ENCODE data around the gene AMPD3. TPM values are rescaled to one million over a fixed set of nuclear protein-coding genes. Genes with fewer than 3 reads are reported as not detected.

Gene AMPD3
- polyA plus RNA-seq, 1 experiment = 19.6 TPM

- ChIA-PET POLR2A (interaction anchor here (1.2 to 2.0 kb wide), 3 partner anchors 12 to 166 kb away, joined by 5 to 10 read pairs (median 5); partner anchors contain the start of genes IRAG1 and RNF141), CTCF (interaction anchor here (1.5 kb wide), 1 partner anchor 14 kb away, joined by 16 read pairs; the partner anchor contains the start of gene RNF141)
- no peak overlapping the region; the same call in 1 of the 2 replicates for H3K4me3 ChIP-seq (ENCODE audit: low read depth, low read length)
- no peak for DNase-seq (ENCODE audit: low read depth, low spot score)
- H3K27me3 ChIP-seq (ENCODE audit: control insufficient read depth, insufficient read depth, low read length) = no peaks in the 10 kb centered on the region
- peak overlapping the region; percentile 66 for H3K27ac ChIP-seq (ENCODE audit: low read depth, low read length)
- no peak for TF ChIP-seq CTCF (IDR thresholded peaks at IDR 0.05; ENCODE audit: low read depth, low read length)
- no peaks in the 10 kb centered on the region for H3K9me3 ChIP-seq (ENCODE audit: control insufficient read depth, insufficient read depth, low read length)
Observed at GRCh38 chr11:10526974-10527918, 72.2 kb downstream of the AMPD3 start.

- ChIA-PET CTCF (interaction anchor here (1.5 kb wide), 1 partner anchor 13 kb away, joined by 16 read pairs; the partner anchor contains the start of gene RNF141), POLR2A (interaction anchor here (1.2 to 2.0 kb wide), 3 partner anchors 12 to 165 kb away, joined by 5 to 10 read pairs (median 5); partner anchors contain the start of genes IRAG1 and RNF141)
- no peak for DNase-seq (ENCODE audit: low read depth, low spot score)
Observed at GRCh38 chr11:10528121-10528520, 73.1 kb downstream of the AMPD3 start.

GRCh38 chr11:10529279-10529678 is 74.2 kb downstream of the AMPD3 start:
- Histone ChIP-seq H3K27ac (ENCODE audit: low read depth, low read length) (no peak overlapping the region), H3K4me3 (ENCODE audit: low read depth, low read length) (no peak overlapping the region), H3K27me3 (ENCODE audit: control insufficient read depth, insufficient read depth, low read length) (no peaks in the 10 kb centered on the region), H3K9me3 (ENCODE audit: control insufficient read depth, insufficient read depth, low read length) (no peaks in the 10 kb centered on the region)
- TF ChIP-seq CTCF (IDR thresholded peaks at IDR 0.05; ENCODE audit: low read depth, low read length) = no peak
- ChIA-PET CTCF (interaction anchor here (1.5 kb wide), 1 partner anchor 12 kb away, joined by 16 read pairs; the partner anchor contains the start of gene RNF141), POLR2A (no interaction called here)
- DNase-seq (ENCODE audit: low read depth, low spot score) = no peak

More at GRCh38 chr11:10528121-10528520, 73.1 kb downstream of the AMPD3 start:
- Histone ChIP-seq H3K27me3 (ENCODE audit: control insufficient read depth, insufficient read depth, low read length) (no peaks in the 10 kb centered on the region), H3K4me3 (ENCODE audit: low read depth, low read length) (no peak overlapping the region), H3K27ac (ENCODE audit: low read depth, low read length) (no peak overlapping the region), H3K9me3 (ENCODE audit: control insufficient read depth, insufficient read depth, low read length) (no peaks in the 10 kb centered on the region)
- TF ChIP-seq CTCF (IDR thresholded peaks at IDR 0.05; ENCODE audit: low read depth, low read length) = no peak

- ChIA-PET POLR2A (no interaction called here), CTCF (interaction anchor here (0.6 to 4.2 kb wide), 3 partner anchors 9 to 212 kb away, joined by 3 to 44 read pairs (median 4); partner anchors contain the start of gene RNF141)
- TF ChIP-seq CTCF (IDR thresholded peaks at IDR 0.05; ENCODE audit: low read depth, low read length) = no peak
- Histone ChIP-seq H3K27me3 (ENCODE audit: control insufficient read depth, insufficient read depth, low read length) (no peaks in the 10 kb centered on the region), H3K9me3 (ENCODE audit: control insufficient read depth, insufficient read depth, low read length) (no peaks in the 10 kb centered on the region), H3K4me3 (ENCODE audit: low read depth, low read length) (no peak overlapping the region), H3K27ac (ENCODE audit: low read depth, low read length) (no peak overlapping the region)
- DNase-seq (ENCODE audit: low read depth, low spot score) = no peak
Observed at GRCh38 chr11:10532526-10532925, 77.5 kb downstream of the AMPD3 start.

Data from AG04450 (cell line).